ENCODE measurements around the gene FOXP4. TPM values are rescaled to one million over a fixed set of nuclear protein-coding genes. Genes with fewer than 3 reads are reported as not detected.

The FOXP4 gene
- total and polyA plus RNA-seq, 2 of the 13 experiments (the other 11 are each of a cell fraction or from before 2014, with no cell fraction given) = 11.0 to 12.4 TPM

DNA sequence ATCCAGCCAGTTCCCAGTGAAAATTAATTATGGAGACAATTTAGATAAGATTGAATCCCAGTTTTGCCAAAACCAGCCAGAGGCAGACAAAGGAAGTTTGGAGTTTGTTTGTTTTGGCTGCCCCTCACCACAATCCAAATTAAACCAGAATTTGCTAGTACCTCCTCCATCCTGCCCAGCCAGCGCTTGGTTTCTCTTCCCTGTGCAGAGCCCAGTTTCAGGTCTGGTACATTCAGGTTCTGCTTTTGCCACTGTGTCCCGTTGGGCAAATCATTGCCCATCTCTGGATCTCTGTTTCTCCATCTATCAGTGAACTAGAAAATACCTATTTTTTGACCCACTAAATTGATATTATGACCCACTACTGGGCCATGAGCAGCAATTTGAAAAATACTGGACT, 26.4 kb downstream of the FOXP4 start:
- Histone ChIP-seq H4K20me1 (ENCODE audit: insufficient read depth, low read length) (no peaks in the 10 kb centered on the region; the same call in 1 of the 2 replicates), H3K4me2 (ENCODE audit: low read depth, low read length) (no peak overlapping the region), H3K79me2 (ENCODE audit: insufficient read depth, low read length) (peaks cover 56% of the 10 kb centered on the region), H3K9me3 (ENCODE audit: low read length) (no peaks in the 10 kb centered on the region), H3K36me3 (replicated peaks in 1 of 2; ENCODE audit: control insufficient read depth in 1 of 2, insufficient read depth in 2 of 2, low read length in 2 of 2) (peaks cover 45 to 69% of the 10 kb centered on the region in 2 experiments), H3K4me3 (replicated peaks in 1 of 3; ENCODE audit: insufficient read depth in 1 of 3, low read depth in 2 of 3, low read length in 3 of 3) (no peak overlapping the region), H3K27ac (ENCODE audit: extremely low read length, insufficient read depth, low read length) (no peak overlapping the region), H2AFZ (ENCODE audit: low read length) (no peak overlapping the region), H3K9ac (ENCODE audit: insufficient read depth, low read depth, low read length) (no peak overlapping the region), H3K4me1 (ENCODE audit: insufficient read depth, low read length) (peaks cover 73% of the 10 kb centered on the region), H3K27me3 (ENCODE audit: control insufficient read depth in 1 of 2, insufficient read depth in 2 of 2, low read length in 2 of 2) (no peaks in the 10 kb centered on the region)
- 97% methylated on average over 2 of the region's 2 CpGs for WGBS (ENCODE audit: low lambda C conversion rate)
- FAIRE-seq = no peak
- CTCF ChIA-PET (ENCODE audit: low intra/inter-chr PET ratio, low total read pairs) = no interaction called here
- ATAC-seq = no peak
- POLR2A ChIA-PET = no interaction called here
- intact Hi-C loops (cut with micrococcal nuclease; ENCODE audit: unreplicated experiment) = no loop called here
- DNase-seq (ENCODE audit: low spot score) = no peak
- in situ Hi-C loops (cut with HindIII; ENCODE audit: extremely low pct_ligation_motif_present, low pct_unique_long_range_greater_than_20kb) = no loop called here
- BruUV-seq (replicated peaks) = no TSS peak
- TF ChIP-seq, protein P1, sequence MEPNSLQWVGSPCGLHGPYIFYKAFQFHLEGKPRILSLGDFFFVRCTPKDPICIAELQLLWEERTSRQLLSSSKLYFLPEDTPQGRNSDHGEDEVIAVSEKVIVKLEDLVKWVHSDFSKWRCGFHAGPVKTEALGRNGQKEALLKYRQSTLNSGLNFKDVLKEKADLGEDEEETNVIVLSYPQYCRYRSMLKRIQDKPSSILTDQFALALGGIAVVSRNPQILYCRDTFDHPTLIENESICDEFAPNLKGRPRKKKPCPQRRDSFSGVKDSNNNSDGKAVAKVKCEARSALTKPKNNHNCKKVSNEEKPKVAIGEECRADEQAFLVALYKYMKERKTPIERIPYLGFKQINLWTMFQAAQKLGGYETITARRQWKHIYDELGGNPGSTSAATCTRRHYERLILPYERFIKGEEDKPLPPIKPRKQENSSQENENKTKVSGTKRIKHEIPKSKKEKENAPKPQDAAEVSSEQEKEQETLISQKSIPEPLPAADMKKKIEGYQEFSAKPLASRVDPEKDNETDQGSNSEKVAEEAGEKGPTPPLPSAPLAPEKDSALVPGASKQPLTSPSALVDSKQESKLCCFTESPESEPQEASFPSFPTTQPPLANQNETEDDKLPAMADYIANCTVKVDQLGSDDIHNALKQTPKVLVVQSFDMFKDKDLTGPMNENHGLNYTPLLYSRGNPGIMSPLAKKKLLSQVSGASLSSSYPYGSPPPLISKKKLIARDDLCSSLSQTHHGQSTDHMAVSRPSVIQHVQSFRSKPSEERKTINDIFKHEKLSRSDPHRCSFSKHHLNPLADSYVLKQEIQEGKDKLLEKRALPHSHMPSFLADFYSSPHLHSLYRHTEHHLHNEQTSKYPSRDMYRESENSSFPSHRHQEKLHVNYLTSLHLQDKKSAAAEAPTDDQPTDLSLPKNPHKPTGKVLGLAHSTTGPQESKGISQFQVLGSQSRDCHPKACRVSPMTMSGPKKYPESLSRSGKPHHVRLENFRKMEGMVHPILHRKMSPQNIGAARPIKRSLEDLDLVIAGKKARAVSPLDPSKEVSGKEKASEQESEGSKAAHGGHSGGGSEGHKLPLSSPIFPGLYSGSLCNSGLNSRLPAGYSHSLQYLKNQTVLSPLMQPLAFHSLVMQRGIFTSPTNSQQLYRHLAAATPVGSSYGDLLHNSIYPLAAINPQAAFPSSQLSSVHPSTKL (CRISPR knock-in tag; IDR thresholded peaks at IDR 0.05) = no peak
- TF ChIP-seq SALL2 (CRISPR knock-in tag; IDR thresholded peaks at IDR 0.05) (no peak), HDAC1 (CRISPR knock-in tag; IDR thresholded peaks at IDR 0.05) (no peak), ZNF430 (CRISPR knock-in tag; IDR thresholded peaks at IDR 0.05) (no peak), ZKSCAN5 (CRISPR knock-in tag; IDR thresholded peaks at IDR 0.05) (no peak), KAT7 (CRISPR knock-in tag; IDR thresholded peaks at IDR 0.05; ENCODE audit: borderline replicate concordance) (no peak), MYNN (CRISPR knock-in tag; IDR thresholded peaks at IDR 0.05; ENCODE audit: low read depth) (no peak), ZNF136 (CRISPR knock-in tag; IDR thresholded peaks at IDR 0.05; ENCODE audit: low read depth) (no peak), PTBP1 (IDR thresholded peaks at IDR 0.05; ENCODE audit: low read depth, low read length, poor library complexity, severe bottlenecking) (no peak), RBAK (CRISPR knock-in tag; IDR thresholded peaks at IDR 0.05) (no peak), ARNT (IDR thresholded peaks at IDR 0.05) (no peak)
- TF ChIP-seq, protein P2, sequence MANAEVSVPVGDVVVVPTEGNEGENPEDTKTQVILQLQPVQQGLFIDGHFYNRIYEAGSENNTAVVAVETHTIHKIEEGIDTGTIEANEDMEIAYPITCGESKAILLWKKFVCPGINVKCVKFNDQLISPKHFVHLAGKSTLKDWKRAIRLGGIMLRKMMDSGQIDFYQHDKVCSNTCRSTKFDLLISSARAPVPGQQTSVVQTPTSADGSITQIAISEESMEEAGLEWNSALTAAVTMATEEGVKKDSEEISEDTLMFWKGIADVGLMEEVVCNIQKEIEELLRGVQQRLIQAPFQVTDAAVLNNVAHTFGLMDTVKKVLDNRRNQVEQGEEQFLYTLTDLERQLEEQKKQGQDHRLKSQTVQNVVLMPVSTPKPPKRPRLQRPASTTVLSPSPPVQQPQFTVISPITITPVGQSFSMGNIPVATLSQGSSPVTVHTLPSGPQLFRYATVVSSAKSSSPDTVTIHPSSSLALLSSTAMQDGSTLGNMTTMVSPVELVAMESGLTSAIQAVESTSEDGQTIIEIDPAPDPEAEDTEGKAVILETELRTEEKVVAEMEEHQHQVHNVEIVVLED (CRISPR knock-in tag; IDR thresholded peaks at IDR 0.05; ENCODE audit: borderline replicate concordance) = no peak
- TF ChIP-seq, protein P3, sequence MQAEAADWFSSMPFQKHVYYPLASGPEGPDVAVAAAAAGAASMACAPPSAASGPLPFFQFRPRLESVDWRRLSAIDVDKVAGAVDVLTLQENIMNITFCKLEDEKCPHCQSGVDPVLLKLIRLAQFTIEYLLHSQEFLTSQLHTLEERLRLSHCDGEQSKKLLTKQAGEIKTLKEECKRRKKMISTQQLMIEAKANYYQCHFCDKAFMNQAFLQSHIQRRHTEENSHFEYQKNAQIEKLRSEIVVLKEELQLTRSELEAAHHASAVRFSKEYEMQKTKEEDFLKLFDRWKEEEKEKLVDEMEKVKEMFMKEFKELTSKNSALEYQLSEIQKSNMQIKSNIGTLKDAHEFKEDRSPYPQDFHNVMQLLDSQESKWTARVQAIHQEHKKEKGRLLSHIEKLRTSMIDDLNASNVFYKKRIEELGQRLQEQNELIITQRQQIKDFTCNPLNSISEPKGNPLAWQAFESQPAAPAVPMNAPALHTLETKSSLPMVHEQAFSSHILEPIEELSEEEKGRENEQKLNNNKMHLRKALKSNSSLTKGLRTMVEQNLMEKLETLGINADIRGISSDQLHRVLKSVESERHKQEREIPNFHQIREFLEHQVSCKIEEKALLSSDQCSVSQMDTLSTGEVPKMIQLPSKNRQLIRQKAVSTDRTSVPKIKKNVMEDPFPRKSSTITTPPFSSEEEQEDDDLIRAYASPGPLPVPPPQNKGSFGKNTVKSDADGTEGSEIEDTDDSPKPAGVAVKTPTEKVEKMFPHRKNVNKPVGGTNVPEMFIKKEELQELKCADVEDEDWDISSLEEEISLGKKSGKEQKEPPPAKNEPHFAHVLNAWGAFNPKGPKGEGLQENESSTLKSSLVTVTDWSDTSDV (CRISPR knock-in tag; IDR thresholded peaks at IDR 0.05) = no peak
- TF ChIP-seq, protein P4, sequence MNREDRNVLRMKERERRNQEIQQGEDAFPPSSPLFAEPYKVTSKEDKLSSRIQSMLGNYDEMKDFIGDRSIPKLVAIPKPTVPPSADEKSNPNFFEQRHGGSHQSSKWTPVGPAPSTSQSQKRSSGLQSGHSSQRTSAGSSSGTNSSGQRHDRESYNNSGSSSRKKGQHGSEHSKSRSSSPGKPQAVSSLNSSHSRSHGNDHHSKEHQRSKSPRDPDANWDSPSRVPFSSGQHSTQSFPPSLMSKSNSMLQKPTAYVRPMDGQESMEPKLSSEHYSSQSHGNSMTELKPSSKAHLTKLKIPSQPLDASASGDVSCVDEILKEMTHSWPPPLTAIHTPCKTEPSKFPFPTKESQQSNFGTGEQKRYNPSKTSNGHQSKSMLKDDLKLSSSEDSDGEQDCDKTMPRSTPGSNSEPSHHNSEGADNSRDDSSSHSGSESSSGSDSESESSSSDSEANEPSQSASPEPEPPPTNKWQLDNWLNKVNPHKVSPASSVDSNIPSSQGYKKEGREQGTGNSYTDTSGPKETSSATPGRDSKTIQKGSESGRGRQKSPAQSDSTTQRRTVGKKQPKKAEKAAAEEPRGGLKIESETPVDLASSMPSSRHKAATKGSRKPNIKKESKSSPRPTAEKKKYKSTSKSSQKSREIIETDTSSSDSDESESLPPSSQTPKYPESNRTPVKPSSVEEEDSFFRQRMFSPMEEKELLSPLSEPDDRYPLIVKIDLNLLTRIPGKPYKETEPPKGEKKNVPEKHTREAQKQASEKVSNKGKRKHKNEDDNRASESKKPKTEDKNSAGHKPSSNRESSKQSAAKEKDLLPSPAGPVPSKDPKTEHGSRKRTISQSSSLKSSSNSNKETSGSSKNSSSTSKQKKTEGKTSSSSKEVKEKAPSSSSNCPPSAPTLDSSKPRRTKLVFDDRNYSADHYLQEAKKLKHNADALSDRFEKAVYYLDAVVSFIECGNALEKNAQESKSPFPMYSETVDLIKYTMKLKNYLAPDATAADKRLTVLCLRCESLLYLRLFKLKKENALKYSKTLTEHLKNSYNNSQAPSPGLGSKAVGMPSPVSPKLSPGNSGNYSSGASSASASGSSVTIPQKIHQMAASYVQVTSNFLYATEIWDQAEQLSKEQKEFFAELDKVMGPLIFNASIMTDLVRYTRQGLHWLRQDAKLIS (CRISPR knock-in tag; IDR thresholded peaks at IDR 0.05) = no peak

Data from HepG2 (cell line).